Ishikawa (cell line): Measurements from ENCODE around the gene LMO2.

Experiments used
- CREB1 ChIP-seq: IDR thresholded peaks from 2 replicates; pipeline ENCODE4 v1.6.1; 2012; ENCODE audit warnings: low read depth
- EP300 ChIP-seq: IDR thresholded peaks from 2 replicates; pipeline ENCODE4 v1.6.1; 2012; ENCODE audit warnings: borderline replicate concordance
- MAX ChIP-seq: IDR thresholded peaks from 2 replicates; pipeline ENCODE4 v1.6.1; 2012
- REST ChIP-seq: IDR thresholded peaks from 2 replicates; pipeline ENCODE4 v1.6.1; 2012; ENCODE audit warnings: low read depth, mild to moderate bottlenecking
- TCF12 ChIP-seq: IDR thresholded peaks from 2 replicates; pipeline ENCODE4 v1.6.1; 2012; ENCODE audit warnings: low read depth
- YY1 ChIP-seq: IDR thresholded peaks from 2 replicates; pipeline ENCODE4 v1.6.1; 2012; ENCODE audit warnings: low read depth

- no peak for TF ChIP-seq MAX
- TF ChIP-seq REST, result no peak
- TF ChIP-seq CREB1, result no peak
- TF ChIP-seq EP300, result no peak
- no peak for TF ChIP-seq YY1
- TF ChIP-seq TCF12, result no peak
These were observed 22.1 kb downstream of the LMO2 start for GRCh38 chr11:33869481-33870422.
